SK-N-SH (cell line): ENCODE results near the gene PIGM. TPM values are rescaled to one million over a fixed set of nuclear protein-coding genes. Genes with fewer than 3 reads are reported as not detected.

ENCODE experiments used
- CTCF ChIA-PET: fragments of 300-600, 350-600 bp; formaldehyde crosslinking; extraction: SDS; loops from one replicate; lab custom pipeline; 2021; lab: Yijun Ruan, JAX
- POLR2A ChIA-PET: fragments of 350-600 bp; sonication (Branson Sonifier 250); formaldehyde crosslinking; extraction: SDS; loops from one replicate; lab custom pipeline; 2020; ENCODE audit warnings: antibody characterized with exemption, inconsistent platforms; lab: Yijun Ruan, JAX
- DNase-seq: peaks from one replicate; pipeline ENCODE4 v3.0.0; 2012
- H2AFZ ChIP-seq: fragments of 200-600 bp; sonication (generic); 2 replicates; pipeline ENCODE4 v1.8.1; 2016; ENCODE audit warnings: antibody characterized with exemption, mild to moderate bottlenecking, low read depth
- H3F3A ChIP-seq: fragments of 200-600 bp; sonication (generic); replicated peaks from 2 replicates; pipeline ENCODE3; 2016; ENCODE audit warnings: antibody characterized with exemption, mild to moderate bottlenecking; ENCODE audit not compliant: insufficient read depth
- H3K27ac ChIP-seq, 2 experiments: fragments of 200-500 bp in 1 of 2; fragments of 200-600 bp in 1 of 2; sonication (Bioruptor generic) in 1 of 2; sonication (generic), shearing (Covaris generic) in 1 of 2; 2 replicates each; pipeline versions ENCODE4 v1.5.1 to v1.6.1; 2014 to 2016; ENCODE audit warnings: low read depth in 2 of 2, inconsistent platforms in 1 of 2, low read length in 1 of 2, mild to moderate bottlenecking in 1 of 2, mixed read lengths in 1 of 2
- H3K27me3 ChIP-seq: fragments of 200-600 bp; sonication (generic), shearing (Covaris generic); 2 replicates; pipeline ENCODE4 v1.6.1; 2016; ENCODE audit warnings: mixed run types; ENCODE audit not compliant: insufficient read depth
- H3K36me3 ChIP-seq, 2 experiments: fragments of 200-500 bp in 1 of 2; fragments of 200-600 bp in 1 of 2; sonication (Bioruptor generic) in 1 of 2; sonication (generic) in 1 of 2; replicated peaks in 1 of 2; 2 replicates each; pipeline versions ENCODE3 to v1.5.1; 2014 to 2016; ENCODE audit warnings: low read length in 1 of 2, mild to moderate bottlenecking in 1 of 2; ENCODE audit not compliant: insufficient read depth in 2 of 2, control insufficient read depth in 1 of 2
- H3K4me1 ChIP-seq, 2 experiments: fragments of 200-500 bp in 1 of 2; fragments of 200-600 bp in 1 of 2; sonication (Bioruptor generic) in 1 of 2; sonication (generic), shearing (Covaris generic) in 1 of 2; 2 replicates each; pipeline versions ENCODE4 v1.5.1 to v1.6.1; 2014 to 2016; ENCODE audit warnings: low read depth in 1 of 2, low read length in 1 of 2, mixed run types in 1 of 2; ENCODE audit not compliant: insufficient read depth in 2 of 2, control insufficient read depth in 1 of 2
- H3K4me2 ChIP-seq: fragments of 200-600 bp; sonication (generic), shearing (Covaris generic); 2 replicates; pipeline ENCODE4 v1.6.1; 2017; ENCODE audit warnings: mixed run types
- H3K4me3 ChIP-seq, 2 experiments: fragments of 200-500 bp in 1 of 2; fragments of 200-600 bp in 1 of 2; sonication (Bioruptor generic) in 1 of 2; sonication (generic), shearing (Covaris generic) in 1 of 2; 2 replicates each; pipeline versions ENCODE4 v1.5.1 to v1.8.1; 2014 to 2016; ENCODE audit warnings: low read depth in 2 of 2, inconsistent platforms in 1 of 2, low read length in 1 of 2, mild to moderate bottlenecking in 1 of 2, mixed read lengths in 1 of 2, moderate library complexity in 1 of 2
- H3K79me2 ChIP-seq: fragments of 200-600 bp; sonication (generic); 2 replicates; pipeline ENCODE4 v1.8.1; 2017; ENCODE audit warnings: mild to moderate bottlenecking; ENCODE audit not compliant: insufficient read depth
- H3K9ac ChIP-seq: fragments of 200-600 bp; sonication (generic); 2 replicates; pipeline ENCODE4 v1.6.1; 2017; ENCODE audit warnings: mixed run types
- H3K9me2 ChIP-seq: fragments of 200-600 bp; sonication (generic); 2 replicates; pipeline ENCODE4 v1.6.1; 2017; ENCODE audit warnings: mixed run types
- H3K9me3 ChIP-seq: fragments of 200-600 bp; sonication (generic); 2 replicates; pipeline ENCODE4 v1.6.1; 2017; ENCODE audit warnings: mixed run types, mild to moderate bottlenecking, moderate library complexity
- H4K20me1 ChIP-seq: fragments of 200-600 bp; sonication (generic); 2 replicates; pipeline ENCODE4 v1.6.1; 2017; ENCODE audit warnings: mild to moderate bottlenecking, mixed run types; ENCODE audit not compliant: insufficient read depth
- EP300 ChIP-seq, 2 experiments: IDR thresholded peaks; 2 replicates each; pipeline versions ENCODE4 v1.4.0 to v1.6.1; 2012; ENCODE audit warnings: borderline replicate concordance in 1 of 2, low read depth in 1 of 2, low read length in 1 of 2
- FOSL2 ChIP-seq: IDR thresholded peaks from 2 replicates; pipeline ENCODE4 v1.4.0; 2012; ENCODE audit warnings: low read depth, mild to moderate bottlenecking, moderate library complexity, borderline replicate concordance
- FOXJ3 ChIP-seq: sonication (generic); formaldehyde crosslinking; IDR thresholded peaks from 2 replicates; pipeline ENCODE4 v1.5.1; 2020; ENCODE audit warnings: mild to moderate bottlenecking, missing genetic modification reagents
- GABPA ChIP-seq: IDR thresholded peaks from 2 replicates; pipeline ENCODE4 v1.4.0; 2012; ENCODE audit warnings: low read depth, mild to moderate bottlenecking
- MEF2A ChIP-seq: IDR thresholded peaks from 2 replicates; pipeline ENCODE4 v1.4.0; 2012; ENCODE audit warnings: low read depth, borderline replicate concordance
- NRF1 ChIP-seq: IDR thresholded peaks from 2 replicates; pipeline ENCODE4 v1.6.1; 2012; ENCODE audit warnings: low read depth, mild to moderate bottlenecking, low read length
- POLR2AphosphoS5 ChIP-seq: IDR thresholded peaks from 2 replicates; pipeline ENCODE4 v1.6.1; 2012; ENCODE audit warnings: low read depth, low read length
- RAD21 ChIP-seq: IDR thresholded peaks from 2 replicates; pipeline ENCODE4 v1.6.1; 2012; ENCODE audit warnings: mild to moderate bottlenecking, low read length
- RCOR1 ChIP-seq: fragments of 150-350 bp; IDR thresholded peaks from 2 replicates; pipeline ENCODE4 v1.6.1; 2017; ENCODE audit warnings: antibody characterized with exemption, low read length
- RFX5 ChIP-seq: IDR thresholded peaks from 2 replicates; pipeline ENCODE4 v1.6.1; 2012; ENCODE audit warnings: mild to moderate bottlenecking, improper control_type of control experiment, low read length
- SIN3A ChIP-seq: IDR thresholded peaks from 2 replicates; pipeline ENCODE4 v1.6.1; 2012; ENCODE audit warnings: low read depth, mild to moderate bottlenecking, low read length, moderate library complexity, borderline replicate concordance
- SMC3 ChIP-seq: IDR thresholded peaks from 2 replicates; pipeline ENCODE4 v1.6.1; 2012; ENCODE audit warnings: low read depth, low read length, improper control_type of control experiment
- TEAD4 ChIP-seq: IDR thresholded peaks from 2 replicates; pipeline ENCODE4 v1.4.0; 2012; ENCODE audit warnings: mild to moderate bottlenecking, borderline replicate concordance; ENCODE audit not compliant: insufficient read depth
- YY1 ChIP-seq: IDR thresholded peaks from 2 replicates; pipeline ENCODE4 v1.4.0; 2012; ENCODE audit warnings: low read depth, mild to moderate bottlenecking
- WGBS: methylation state at CpG from one replicate; pipeline ENCODE4 v1.1.6; 2017; ENCODE audit warnings: low lambda C conversion rate; 5-methylcytosine and 5-hydroxymethylcytosine counted together
- polyA plus RNA-seq, 3 experiments: library from polyadenylated mRNA; depleted of rRNA; stranded (reverse); fragments of >200 nt; gene quantifications; 2 replicates each; pipeline ENCODE4 v1.2.3, GENCODE V29; 2012
- TF ChIP-seq, protein P1 (sequence below): fragments of 200-600 bp; sonication (generic); IDR thresholded peaks from 2 replicates; pipeline ENCODE4 v1.6.1; 2017; ENCODE audit warnings: antibody characterized with exemption, mild to moderate bottlenecking, moderate library complexity
- TF ChIP-seq, protein P2 (sequence below): IDR thresholded peaks from 2 replicates; pipeline ENCODE4 v1.4.0; 2012; ENCODE audit warnings: low read depth, borderline replicate concordance
- TF ChIP-seq, protein P3 (sequence below): IDR thresholded peaks from 2 replicates; pipeline ENCODE4 v1.6.1; 2012; ENCODE audit warnings: mild to moderate bottlenecking, low read depth, low read length, moderate library complexity

Gene PIGM
- polyA plus RNA-seq, 1 of the 3 experiments (the other 2 are of a cell fraction), result 4.0 TPM

DNA sequence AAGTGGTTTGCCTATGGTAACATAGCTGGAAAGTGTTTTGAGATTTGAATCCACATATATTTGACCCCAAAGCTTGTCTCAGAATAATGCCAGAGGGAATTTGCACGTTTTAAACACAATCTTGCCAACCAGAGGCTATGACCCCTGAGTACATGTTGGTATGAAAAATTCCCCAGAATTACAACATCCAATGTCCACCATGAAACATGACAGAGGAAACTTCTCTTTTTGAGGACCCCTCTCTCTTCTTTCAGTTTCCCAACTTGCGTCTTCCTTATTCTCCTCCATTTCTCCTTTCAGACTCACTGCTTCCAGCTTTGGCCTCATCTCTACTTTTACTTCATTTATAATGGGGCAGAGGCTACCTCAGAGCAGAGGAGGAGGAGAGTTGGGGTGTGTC, 44.0 kb upstream of the PIGM start:
- WGBS, result 33% methylated on average over 2 of the region's 2 CpGs
- CTCF ChIA-PET, result interaction anchor here (10.7 to 14.2 kb wide), 2 partner anchors 9 to 30 kb away, joined by 74 to 163 read pairs; no protein-coding TSS in a partner anchor
- TF ChIP-seq EP300 (IDR thresholded peaks at IDR 0.05; ENCODE audit: borderline replicate concordance in 1 of 2, low read depth in 1 of 2, low read length in 1 of 2), result no peak
- TF ChIP-seq, protein P1, sequence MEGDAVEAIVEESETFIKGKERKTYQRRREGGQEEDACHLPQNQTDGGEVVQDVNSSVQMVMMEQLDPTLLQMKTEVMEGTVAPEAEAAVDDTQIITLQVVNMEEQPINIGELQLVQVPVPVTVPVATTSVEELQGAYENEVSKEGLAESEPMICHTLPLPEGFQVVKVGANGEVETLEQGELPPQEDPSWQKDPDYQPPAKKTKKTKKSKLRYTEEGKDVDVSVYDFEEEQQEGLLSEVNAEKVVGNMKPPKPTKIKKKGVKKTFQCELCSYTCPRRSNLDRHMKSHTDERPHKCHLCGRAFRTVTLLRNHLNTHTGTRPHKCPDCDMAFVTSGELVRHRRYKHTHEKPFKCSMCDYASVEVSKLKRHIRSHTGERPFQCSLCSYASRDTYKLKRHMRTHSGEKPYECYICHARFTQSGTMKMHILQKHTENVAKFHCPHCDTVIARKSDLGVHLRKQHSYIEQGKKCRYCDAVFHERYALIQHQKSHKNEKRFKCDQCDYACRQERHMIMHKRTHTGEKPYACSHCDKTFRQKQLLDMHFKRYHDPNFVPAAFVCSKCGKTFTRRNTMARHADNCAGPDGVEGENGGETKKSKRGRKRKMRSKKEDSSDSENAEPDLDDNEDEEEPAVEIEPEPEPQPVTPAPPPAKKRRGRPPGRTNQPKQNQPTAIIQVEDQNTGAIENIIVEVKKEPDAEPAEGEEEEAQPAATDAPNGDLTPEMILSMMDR, result no peak
- TF ChIP-seq, protein P2, sequence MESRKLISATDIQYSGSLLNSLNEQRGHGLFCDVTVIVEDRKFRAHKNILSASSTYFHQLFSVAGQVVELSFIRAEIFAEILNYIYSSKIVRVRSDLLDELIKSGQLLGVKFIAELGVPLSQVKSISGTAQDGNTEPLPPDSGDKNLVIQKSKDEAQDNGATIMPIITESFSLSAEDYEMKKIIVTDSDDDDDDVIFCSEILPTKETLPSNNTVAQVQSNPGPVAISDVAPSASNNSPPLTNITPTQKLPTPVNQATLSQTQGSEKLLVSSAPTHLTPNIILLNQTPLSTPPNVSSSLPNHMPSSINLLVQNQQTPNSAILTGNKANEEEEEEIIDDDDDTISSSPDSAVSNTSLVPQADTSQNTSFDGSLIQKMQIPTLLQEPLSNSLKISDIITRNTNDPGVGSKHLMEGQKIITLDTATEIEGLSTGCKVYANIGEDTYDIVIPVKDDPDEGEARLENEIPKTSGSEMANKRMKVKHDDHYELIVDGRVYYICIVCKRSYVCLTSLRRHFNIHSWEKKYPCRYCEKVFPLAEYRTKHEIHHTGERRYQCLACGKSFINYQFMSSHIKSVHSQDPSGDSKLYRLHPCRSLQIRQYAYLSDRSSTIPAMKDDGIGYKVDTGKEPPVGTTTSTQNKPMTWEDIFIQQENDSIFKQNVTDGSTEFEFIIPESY, result no peak
- no peak for TF ChIP-seq RCOR1
- no peak for TF ChIP-seq TEAD4
- TF ChIP-seq GABPA, result no peak
- TF ChIP-seq RFX5, result no peak
- Histone ChIP-seq H3K4me1 (peaks cover 0 to 2% of the 10 kb centered on the region in 2 experiments; a peak in 1 of 4 replicates), H3K9me2 (no peaks in the 10 kb centered on the region), H3K36me3 (no peaks in the 10 kb centered on the region), H2AFZ (no peak overlapping the region), H3K9me3 (no peaks in the 10 kb centered on the region), H3K27ac (no peak overlapping the region), H4K20me1 (no peaks in the 10 kb centered on the region), H3K4me2 (no peak overlapping the region), H3F3A (no peaks in the 10 kb centered on the region), H3K79me2 (no peaks in the 10 kb centered on the region), H3K27me3 (peaks cover 16% of the 10 kb centered on the region), H3K4me3 (no peak overlapping the region), H3K9ac (no peak overlapping the region)
- no peak for DNase-seq
- POLR2A ChIA-PET, result no interaction called here

DNA sequence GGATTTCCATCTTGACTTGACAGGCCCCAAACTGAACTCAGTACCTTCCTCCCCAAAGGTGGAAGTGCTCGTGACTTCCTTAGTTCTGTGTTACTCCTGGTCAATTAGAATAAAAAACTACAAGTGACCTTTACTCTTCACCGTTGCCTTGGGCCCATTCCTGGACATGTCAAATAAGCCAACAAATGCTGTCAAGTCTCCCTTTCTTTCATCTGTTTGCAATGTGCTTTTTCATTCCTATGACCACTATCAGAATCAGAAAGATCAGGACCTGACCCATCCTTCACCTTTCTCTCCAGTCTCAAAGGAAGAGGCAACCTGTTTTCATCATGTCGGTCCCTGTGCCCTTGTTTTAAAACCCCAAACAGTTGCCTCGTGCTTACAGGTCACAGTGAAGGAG, 43.1 kb upstream of the PIGM start:
- Histone ChIP-seq H3K27ac (no peak overlapping the region), H3K36me3 (no peaks in the 10 kb centered on the region), H4K20me1 (no peaks in the 10 kb centered on the region), H3F3A (no peaks in the 10 kb centered on the region), H3K4me1 (peaks cover 0 to 5% of the 10 kb centered on the region in 2 experiments; a peak in 1 of 4 replicates), H3K9ac (no peak overlapping the region), H3K4me2 (no peak overlapping the region), H3K27me3 (peaks cover 15% of the 10 kb centered on the region), H2AFZ (no peak overlapping the region), H3K4me3 (no peak overlapping the region), H3K79me2 (no peaks in the 10 kb centered on the region), H3K9me2 (no peaks in the 10 kb centered on the region), H3K9me3 (no peaks in the 10 kb centered on the region)
- ChIA-PET CTCF (interaction anchor here (1.1 to 14.2 kb wide), 3 partner anchors 10 to 29 kb away, joined by 3 to 163 read pairs (median 74); no protein-coding TSS in a partner anchor), POLR2A (no interaction called here)
- DNase-seq, result no peak
- 14% methylated on average over 4 of the region's 4 CpGs for WGBS
- TF ChIP-seq SIN3A, result no peak
- TF ChIP-seq, protein P3, sequence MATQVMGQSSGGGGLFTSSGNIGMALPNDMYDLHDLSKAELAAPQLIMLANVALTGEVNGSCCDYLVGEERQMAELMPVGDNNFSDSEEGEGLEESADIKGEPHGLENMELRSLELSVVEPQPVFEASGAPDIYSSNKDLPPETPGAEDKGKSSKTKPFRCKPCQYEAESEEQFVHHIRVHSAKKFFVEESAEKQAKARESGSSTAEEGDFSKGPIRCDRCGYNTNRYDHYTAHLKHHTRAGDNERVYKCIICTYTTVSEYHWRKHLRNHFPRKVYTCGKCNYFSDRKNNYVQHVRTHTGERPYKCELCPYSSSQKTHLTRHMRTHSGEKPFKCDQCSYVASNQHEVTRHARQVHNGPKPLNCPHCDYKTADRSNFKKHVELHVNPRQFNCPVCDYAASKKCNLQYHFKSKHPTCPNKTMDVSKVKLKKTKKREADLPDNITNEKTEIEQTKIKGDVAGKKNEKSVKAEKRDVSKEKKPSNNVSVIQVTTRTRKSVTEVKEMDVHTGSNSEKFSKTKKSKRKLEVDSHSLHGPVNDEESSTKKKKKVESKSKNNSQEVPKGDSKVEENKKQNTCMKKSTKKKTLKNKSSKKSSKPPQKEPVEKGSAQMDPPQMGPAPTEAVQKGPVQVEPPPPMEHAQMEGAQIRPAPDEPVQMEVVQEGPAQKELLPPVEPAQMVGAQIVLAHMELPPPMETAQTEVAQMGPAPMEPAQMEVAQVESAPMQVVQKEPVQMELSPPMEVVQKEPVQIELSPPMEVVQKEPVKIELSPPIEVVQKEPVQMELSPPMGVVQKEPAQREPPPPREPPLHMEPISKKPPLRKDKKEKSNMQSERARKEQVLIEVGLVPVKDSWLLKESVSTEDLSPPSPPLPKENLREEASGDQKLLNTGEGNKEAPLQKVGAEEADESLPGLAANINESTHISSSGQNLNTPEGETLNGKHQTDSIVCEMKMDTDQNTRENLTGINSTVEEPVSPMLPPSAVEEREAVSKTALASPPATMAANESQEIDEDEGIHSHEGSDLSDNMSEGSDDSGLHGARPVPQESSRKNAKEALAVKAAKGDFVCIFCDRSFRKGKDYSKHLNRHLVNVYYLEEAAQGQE, result no peak
- no peak for TF ChIP-seq TEAD4
- TF ChIP-seq RAD21, result no peak
- no peak for TF ChIP-seq POLR2AphosphoS5
- TF ChIP-seq, protein P1, result no peak
- no peak for TF ChIP-seq EP300 (IDR thresholded peaks at IDR 0.05; ENCODE audit: borderline replicate concordance in 1 of 2, low read depth in 1 of 2, low read length in 1 of 2)
- TF ChIP-seq RFX5, result no peak
- no peak for TF ChIP-seq SMC3
- no peak for TF ChIP-seq NRF1
- no peak for TF ChIP-seq FOSL2
- TF ChIP-seq MEF2A, result no peak
- no peak for TF ChIP-seq FOXJ3
- TF ChIP-seq YY1, result no peak
